ENCODE measurements around the gene RNF144B.

RNF144B gene

DNA sequence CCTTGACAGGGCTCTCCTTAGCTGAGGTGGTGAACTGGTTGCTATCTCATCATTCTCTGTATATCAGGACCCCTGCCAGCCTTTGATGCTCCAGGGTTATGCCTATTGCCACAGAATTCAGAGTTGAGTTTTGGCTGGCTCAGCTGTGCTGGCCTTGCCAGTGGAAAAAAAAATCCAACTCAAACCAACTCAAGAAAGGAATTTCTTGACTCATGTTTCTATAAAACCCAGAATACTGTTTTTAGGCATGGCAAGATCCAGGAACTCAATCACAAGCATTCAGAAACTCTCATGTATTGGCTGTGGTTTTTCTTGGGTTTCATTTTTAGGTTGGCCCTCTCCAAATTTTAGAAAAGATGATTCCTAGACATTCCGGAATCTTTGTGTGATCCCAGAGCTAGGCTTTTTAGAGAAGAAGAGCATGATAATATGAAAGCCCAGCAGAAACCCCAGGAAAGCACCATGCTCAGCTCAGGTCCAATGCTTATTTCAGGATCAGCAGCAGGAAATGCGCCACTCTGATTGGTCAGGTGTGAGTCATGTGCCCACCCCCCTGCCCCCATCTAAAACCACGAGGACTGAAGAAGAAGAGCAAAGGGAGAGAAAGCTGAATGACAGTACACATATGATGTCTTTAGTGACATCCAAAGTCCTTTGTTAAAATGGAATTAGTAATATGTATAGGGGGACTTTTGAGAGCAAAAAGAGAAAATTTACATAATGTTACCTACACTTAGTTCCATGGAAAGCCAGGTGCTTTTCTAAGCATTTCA lies 122.9 kb downstream of the RNF144B start:
- no peak for DNase-seq (ENCODE audit: low read depth in 2 of 2)

DNA sequence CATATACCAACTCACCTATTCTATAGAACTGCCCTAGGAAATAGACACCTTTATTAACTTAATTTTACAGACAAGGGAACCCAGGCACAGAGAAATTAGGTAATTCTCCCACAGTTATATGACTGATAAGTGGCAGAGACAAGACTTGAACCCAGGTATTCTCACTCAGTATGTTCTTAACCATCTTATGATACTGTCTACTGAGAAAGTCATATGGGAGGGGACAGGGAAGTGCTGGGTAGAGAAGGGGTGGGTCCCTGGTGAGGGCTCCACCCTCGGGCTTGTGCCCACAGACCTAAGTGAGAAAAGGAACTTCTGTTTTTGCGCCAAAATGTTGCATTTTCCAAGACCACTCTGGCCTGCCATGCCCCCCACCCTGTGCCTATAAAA lies 123.5 kb downstream of the RNF144B start:
- DNase-seq (ENCODE audit: low read depth in 2 of 2): no peak

DNA sequence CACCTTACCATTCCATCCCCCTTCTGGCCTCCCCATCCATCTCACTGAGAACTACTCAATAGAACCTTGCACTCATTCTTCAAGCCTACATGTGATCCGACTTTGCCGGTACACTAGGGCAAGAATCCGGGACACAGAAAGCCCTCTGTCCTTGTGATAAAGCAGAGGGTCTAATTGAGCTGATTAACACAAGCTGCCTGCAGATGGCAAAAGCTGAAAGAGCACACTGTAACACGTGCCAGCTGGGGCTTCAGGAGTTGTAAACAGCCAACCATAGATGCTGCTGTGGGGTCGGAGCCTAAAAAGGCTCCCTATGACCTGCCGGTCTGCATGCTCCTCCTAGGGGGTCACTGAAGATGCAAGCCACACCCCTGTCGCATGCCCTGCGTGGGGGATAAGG lies 124.1 kb downstream of the RNF144B start:
- DNase-seq (ENCODE audit: low read depth in 2 of 2): no peak

DNA sequence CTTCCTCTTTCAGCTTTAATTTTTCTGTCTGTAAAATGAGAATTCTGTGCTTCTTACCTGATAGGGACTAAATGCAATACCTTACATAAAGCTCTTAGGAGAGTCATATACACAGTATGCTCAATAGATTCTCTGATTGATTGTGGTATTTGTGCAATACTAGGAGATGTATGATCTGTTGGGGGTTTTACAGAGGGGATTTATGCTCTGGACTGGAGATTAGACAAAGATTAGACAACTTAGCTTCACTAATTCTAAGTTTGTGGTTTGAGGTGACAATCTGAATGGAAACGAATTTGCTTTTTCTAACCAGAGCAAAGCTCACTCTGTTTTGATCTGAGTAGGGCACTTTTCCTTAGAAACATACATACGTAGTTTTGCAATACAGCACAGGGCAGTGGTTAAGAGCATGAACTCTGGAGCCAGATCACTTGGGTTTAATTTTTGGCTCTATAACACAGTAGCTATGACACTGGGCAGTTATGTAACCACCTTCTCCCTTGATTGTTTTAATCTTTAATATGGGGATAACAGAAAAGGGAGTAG lies 126.2 kb downstream of the RNF144B start:
- no peak for DNase-seq (ENCODE audit: low read depth in 2 of 2)

DNA sequence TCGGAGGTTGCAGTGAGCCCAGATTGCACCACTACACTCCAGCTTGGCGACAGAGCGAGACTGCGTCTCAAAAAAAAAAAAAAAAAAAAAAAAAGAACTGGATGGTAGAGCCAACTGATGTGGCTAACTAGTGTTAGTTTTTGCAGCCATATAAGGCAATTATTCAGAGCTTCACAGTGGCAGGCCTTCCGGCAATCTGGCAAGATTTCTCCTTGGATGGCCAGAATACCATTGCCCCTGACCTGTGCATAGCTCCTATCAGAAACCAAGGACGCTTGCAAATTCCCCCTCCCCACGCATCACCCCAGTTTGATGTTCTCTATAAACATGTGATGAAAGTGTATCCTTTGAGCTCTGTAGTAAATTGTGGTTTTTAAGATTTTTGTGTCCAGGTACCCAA lies 127.0 kb downstream of the RNF144B start:
- DNase-seq (ENCODE audit: low read depth in 2 of 2): no peak

DNA sequence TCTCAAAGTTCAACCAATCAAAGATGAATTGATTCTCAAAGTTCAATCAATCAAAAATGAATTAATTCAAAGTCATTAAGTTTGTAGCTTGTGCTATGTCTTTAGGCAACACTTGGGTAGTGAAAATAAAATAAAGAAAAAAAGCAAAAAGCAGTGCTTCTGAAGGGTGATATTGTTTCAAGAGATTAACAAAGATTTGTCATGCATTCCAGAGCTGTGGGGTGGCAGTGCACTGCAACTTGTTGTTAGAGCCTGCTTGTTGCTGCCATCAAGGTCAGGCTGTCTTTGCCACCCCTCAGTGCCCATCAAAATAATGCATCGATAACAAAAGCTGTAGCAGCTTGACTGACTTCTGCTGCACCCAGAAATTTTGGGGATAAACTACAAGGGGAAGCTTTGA lies 128.6 kb downstream of the RNF144B start:
- no peak for DNase-seq (ENCODE audit: low read depth in 2 of 2)

Data from stimulated activated CD4-positive, alpha-beta T cell treated with anti-CD3 and anti-CD28 coated beads, Interleukin-1b, Interleukin-23, amount 100 ng/mL, for 1 hour (primary cell).